Naive thymus-derived CD8-positive, alpha-beta T cell (primary cell): ENCODE results near the gene RDH5. TPM values are rescaled to one million over a fixed set of nuclear protein-coding genes. Genes with fewer than 3 reads are reported as not detected.

ENCODE experiments used
- ATAC-seq, 2 donors: fragments of 150-1000 bp; cut with Tn5 transposase in 1 of 2; sonication (Bioruptor Pico), chemical (Tn5 transposase) in 1 of 2; 1 replicate in 1 of 2; 2 replicates in 1 of 2; pipeline ENCODE4 v1.10.0; 2021; ENCODE audit warnings: mild to moderate bottlenecking in 2 of 2, moderate library complexity in 2 of 2
- POLR2A ChIA-PET: fragments of 350-600 bp; sonication (Branson Sonifier 250); formaldehyde crosslinking; loops from one replicate; lab custom pipeline; 2021; ENCODE audit warnings: antibody characterized with exemption; lab: Charles Lee
- DNase-seq, 10 donors: peaks; one replicate each; pipeline versions ENCODE4 v3.0.0 to v3.0.0-alpha.2; 2020 to 2022
- H3K27ac Mint-ChIP-seq, 10 donors: one replicate each; pipeline ENCODE4 v1.8.0; 2020 to 2022; ENCODE audit warnings: mild to moderate bottlenecking in 10 of 10, mixed read lengths in 10 of 10, moderate library complexity in 4 of 10, inconsistent platforms in 1 of 10
- H3K27me3 Mint-ChIP-seq, 5 donors: one replicate each; pipeline ENCODE4 v1.8.0; 2021 to 2022; ENCODE audit warnings: mixed read lengths in 5 of 5
- H3K36me3 Mint-ChIP-seq, 3 donors: one replicate each; pipeline ENCODE4 v1.8.0; 2020 to 2022; ENCODE audit warnings: mixed read lengths in 3 of 3, mild to moderate bottlenecking in 2 of 3, inconsistent platforms in 1 of 3
- H3K4me1 Mint-ChIP-seq, 4 donors: one replicate each; pipeline ENCODE4 v1.8.0; 2021 to 2022; ENCODE audit warnings: mixed read lengths in 4 of 4
- H3K4me3 Mint-ChIP-seq, 10 donors: one replicate each; pipeline ENCODE4 v1.8.0; 2020 to 2022; ENCODE audit warnings: mild to moderate bottlenecking in 10 of 10, mixed read lengths in 10 of 10, moderate library complexity in 6 of 10, inconsistent platforms in 1 of 10
- H3K9me3 Mint-ChIP-seq, 9 donors: one replicate each; pipeline ENCODE4 v1.8.0; 2020 to 2022; ENCODE audit warnings: mixed read lengths in 9 of 9, mild to moderate bottlenecking in 3 of 9, inconsistent platforms in 1 of 9, moderate library complexity in 1 of 9
- polyA plus RNA-seq, 3 donors: library from polyadenylated mRNA; unstranded; fragments of 300-500 nt; fragmentation: Illumina TruSeq; gene quantifications; one replicate each; pipeline ENCODE4 v1.2.3, GENCODE V29; 2021
- total RNA-seq, 8 experiments: library from RNA in 2 of 8; stranded (reverse) in 2 of 8; gene quantifications; one replicate each; pipeline ENCODE4 v1.2.3 and lab custom pipeline; 2021 to 2026

Gene RDH5
- total and polyA plus RNA-seq, 5 experiments from 2014 or later, result 1.0 to 30.4 (median 15.1) TPM; not detected in 1

- Mint-ChIP-seq H3K4me1 (peaks cover 0 to 2% (median under 1%) of the 10 kb centered on the region in 4 donors), H3K36me3 (no peaks in the 10 kb centered on the region), H3K9me3 (no peaks in the 10 kb centered on the region), H3K4me3 (no peak overlapping the region), H3K27ac (no peak overlapping the region), H3K27me3 (no peaks in the 10 kb centered on the region)
- DNase-seq, result peak in 1 of 10 donors; percentile 62
- ATAC-seq, result no peak
- POLR2A ChIA-PET, result no interaction called here
Measured at GRCh38 chr12:55698241-55698955, 21.8 kb upstream of the RDH5 start.

DNA sequence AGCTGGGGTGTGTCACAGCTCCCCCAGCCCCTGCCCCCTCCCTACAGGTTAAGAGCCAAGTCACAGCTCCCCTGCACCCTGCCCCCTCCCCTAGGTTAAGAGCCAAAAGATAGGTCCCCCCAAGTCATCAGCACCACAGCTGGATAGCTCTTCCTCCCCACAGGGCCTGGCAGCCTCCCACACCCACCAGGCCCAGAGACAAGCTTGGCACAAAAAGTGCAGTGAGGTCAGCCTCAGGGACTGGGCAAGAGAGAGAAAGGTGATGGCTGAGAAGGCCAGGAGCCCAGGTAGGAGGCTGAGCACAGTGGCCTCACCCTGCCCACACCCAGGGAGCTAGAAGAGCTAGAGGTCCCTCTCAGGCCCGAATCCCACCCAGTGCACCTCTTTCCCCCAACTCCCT, 21.2 kb upstream of the RDH5 start:
- no peaks in the 10 kb centered on the region for H3K27me3 Mint-ChIP-seq
- H3K27ac Mint-ChIP-seq, result no peak overlapping the region
- no peak for DNase-seq
- H3K4me3 Mint-ChIP-seq, result no peak overlapping the region
- H3K4me1 Mint-ChIP-seq, result peaks cover 0 to 2% (median under 1%) of the 10 kb centered on the region in 4 donors
- ATAC-seq, result no peak
- POLR2A ChIA-PET, result no interaction called here
- H3K9me3 Mint-ChIP-seq, result no peaks in the 10 kb centered on the region
- no peaks in the 10 kb centered on the region for H3K36me3 Mint-ChIP-seq

GRCh38 chr12:55699471-55700055, 20.6 kb upstream of the RDH5 start:
- Mint-ChIP-seq H3K27me3 (no peaks in the 10 kb centered on the region), H3K4me3 (no peak overlapping the region), H3K27ac (peak overlapping the region in 3 of 10 donors; percentile 15 to 61 (median 55)), H3K4me1 (peaks cover 0 to 2% (median under 1%) of the 10 kb centered on the region in 4 donors), H3K36me3 (no peaks in the 10 kb centered on the region), H3K9me3 (no peaks in the 10 kb centered on the region)
- ATAC-seq, result no peak
- peak in 1 of 10 donors; percentile 31 for DNase-seq
- POLR2A ChIA-PET, result no interaction called here

DNA sequence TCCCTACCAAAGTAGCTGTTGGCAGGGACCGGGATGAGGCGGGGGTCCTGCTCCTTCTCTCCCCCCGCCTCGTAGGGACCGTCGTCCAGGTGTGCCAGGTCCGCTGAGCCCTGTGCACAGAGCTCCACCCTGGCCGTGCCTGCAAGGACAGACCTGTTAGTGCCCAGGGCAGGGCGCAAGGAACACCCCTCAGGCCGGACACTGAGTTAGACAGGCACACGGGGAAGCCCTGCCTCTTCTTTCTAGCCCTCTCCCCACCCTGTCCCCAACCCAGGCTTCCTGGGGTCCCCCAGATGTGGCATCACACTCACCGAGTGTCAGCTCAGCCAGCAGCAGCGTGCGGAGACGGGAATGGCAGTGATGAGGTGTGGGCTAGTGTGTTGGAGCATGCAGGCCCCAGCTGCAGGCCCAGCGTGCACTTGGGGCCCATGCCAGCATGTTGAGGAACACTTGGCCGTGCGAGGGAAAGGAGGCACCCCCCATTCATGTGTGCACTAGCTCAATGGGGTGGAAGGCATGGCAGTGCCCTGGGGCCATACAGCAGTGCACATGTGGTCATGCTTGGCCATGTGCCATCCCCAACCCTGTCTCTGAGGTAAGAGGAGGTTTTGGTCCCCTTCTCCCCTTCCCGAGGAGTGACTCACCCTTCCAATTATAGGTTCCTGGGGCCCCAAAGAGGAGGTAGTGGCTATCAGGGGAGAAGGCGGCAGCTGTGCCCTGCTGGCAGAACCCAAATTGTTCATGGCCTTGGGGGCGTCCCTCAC, 19.8 kb upstream of the RDH5 start:
- Mint-ChIP-seq H3K27me3 (no peaks in the 10 kb centered on the region), H3K4me3 (no peak overlapping the region)

DNA sequence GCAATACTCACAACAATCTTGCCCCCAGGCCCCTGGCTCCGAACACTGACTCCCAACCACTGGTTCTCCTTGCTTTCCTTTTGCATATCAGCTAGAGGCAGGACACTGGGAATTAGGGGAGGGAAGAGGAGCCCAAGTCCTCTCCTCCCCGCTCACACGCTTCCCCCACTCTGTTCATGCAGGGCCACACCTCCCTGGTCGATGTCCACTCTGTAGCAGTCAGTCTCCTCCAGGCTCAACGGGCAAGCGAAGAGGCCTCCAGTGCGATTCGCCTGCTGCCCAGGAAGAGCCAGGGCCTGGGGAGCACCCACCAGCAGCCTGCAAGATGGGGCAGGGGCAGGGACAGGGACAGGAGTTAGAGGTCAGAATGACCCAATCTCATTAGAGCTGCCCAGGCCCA, 17.3 kb upstream of the RDH5 start:
- DNase-seq (peak in 1 of 10 donors; percentile 54), ATAC-seq (no peak)
- Mint-ChIP-seq H3K9me3 (no peaks in the 10 kb centered on the region), H3K4me3 (no peak overlapping the region), H3K4me1 (peaks cover 5 to 8% (median 7%) of the 10 kb centered on the region in 4 donors), H3K27ac (peak overlapping the region in 1 of 10 donors; percentile 37), H3K27me3 (peaks cover 0 to 12% (median 7%) of the 10 kb centered on the region in 5 donors), H3K36me3 (no peaks in the 10 kb centered on the region)
- POLR2A ChIA-PET, result no interaction called here

More for the DNA sequence above, 19.8 kb upstream of the RDH5 start:
- H3K27ac Mint-ChIP-seq, result no peak overlapping the region
- H3K4me1 Mint-ChIP-seq, result peaks cover 0 to 2% (median under 1%) of the 10 kb centered on the region in 4 donors
- POLR2A ChIA-PET, result no interaction called here
- no peak for ATAC-seq
- H3K36me3 Mint-ChIP-seq, result no peaks in the 10 kb centered on the region
- peak in 1 of 10 donors; percentile 55 for DNase-seq
- H3K9me3 Mint-ChIP-seq, result no peaks in the 10 kb centered on the region

- Mint-ChIP-seq H3K4me3 (no peak overlapping the region), H3K4me1 (peaks cover 9 to 13% (median 10%) of the 10 kb centered on the region in 4 donors), H3K27ac (peak overlapping the region in 1 of 10 donors; percentile 37), H3K9me3 (no peaks in the 10 kb centered on the region), H3K36me3 (no peaks in the 10 kb centered on the region), H3K27me3 (peaks cover 0 to 16% (median 10%) of the 10 kb centered on the region in 5 donors)
- DNase-seq (no peak), ATAC-seq (no peak)
- POLR2A ChIA-PET, result no interaction called here
Measured at GRCh38 chr12:55703288-55703687, 16.9 kb upstream of the RDH5 start.

GRCh38 chr12:55703901-55704761, 16.1 kb upstream of the RDH5 start:
- H3K4me3 Mint-ChIP-seq, result no peak overlapping the region
- H3K27ac Mint-ChIP-seq, result peak overlapping the region in 1 of 10 donors; percentile 70
- DNase-seq (peak in 1 of 10 donors; percentile 14), ATAC-seq (no peak)
- POLR2A ChIA-PET, result no interaction called here
- no peaks in the 10 kb centered on the region for H3K9me3 Mint-ChIP-seq
- peaks cover 17 to 21% (median 17%) of the 10 kb centered on the region in 4 donors for H3K4me1 Mint-ChIP-seq
- H3K27me3 Mint-ChIP-seq, result peaks cover 3 to 25% (median 15%) of the 10 kb centered on the region in 5 donors
- no peaks in the 10 kb centered on the region for H3K36me3 Mint-ChIP-seq

GRCh38 chr12:55704824-55705718, 15.1 kb upstream of the RDH5 start:
- ATAC-seq (no peak), DNase-seq (peak in 1 of 10 donors; percentile 19)
- Mint-ChIP-seq H3K27ac (peak overlapping the region in 1 of 10 donors; percentile 16), H3K9me3 (no peaks in the 10 kb centered on the region), H3K4me1 (peaks cover 17 to 23% (median 19%) of the 10 kb centered on the region in 4 donors), H3K4me3 (no peak overlapping the region), H3K36me3 (no peaks in the 10 kb centered on the region), H3K27me3 (peaks cover 5 to 32% (median 21%) of the 10 kb centered on the region in 5 donors)
- POLR2A ChIA-PET, result interaction anchor here (0.6 to 2.0 kb wide), 3 partner anchors 11 to 38 kb away, joined by 3 to 5 read pairs (median 3); partner anchors contain the start of genes BLOC1S1 and GDF11

DNA sequence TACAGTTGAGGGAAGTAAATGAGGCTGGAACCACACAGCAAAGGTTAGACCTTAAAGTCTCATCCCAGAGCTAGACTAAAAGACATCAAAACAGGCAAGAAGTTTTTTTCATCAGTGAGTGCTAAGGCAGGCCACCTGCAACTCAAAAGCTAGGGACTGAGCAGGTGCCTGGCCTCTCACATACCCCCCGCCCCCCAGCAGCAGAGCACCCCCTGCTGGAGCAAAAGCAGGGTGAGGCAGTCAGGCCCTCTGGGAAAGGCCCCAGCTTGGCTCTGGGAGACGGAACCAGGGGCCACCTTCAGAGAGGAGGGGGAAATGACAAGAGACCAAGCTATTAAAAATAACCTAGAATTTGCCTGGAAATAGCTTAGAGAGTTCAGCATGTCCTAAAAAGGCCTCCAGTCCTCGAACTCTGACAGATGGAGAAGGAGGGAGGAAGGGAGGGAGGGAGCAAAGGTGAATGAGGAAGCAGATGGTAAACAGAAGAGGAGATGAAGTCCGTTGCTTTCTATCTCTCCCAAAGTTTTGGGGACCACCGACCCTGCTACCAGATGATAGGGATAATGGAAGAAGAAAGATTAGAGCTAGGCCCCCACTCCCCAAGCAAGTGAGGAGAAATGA, 14.3 kb upstream of the RDH5 start:
- Mint-ChIP-seq H3K4me1 (peaks cover 17 to 23% (median 19%) of the 10 kb centered on the region in 4 donors), H3K27ac (peak overlapping the region in 1 of 10 donors; percentile 22), H3K4me3 (peak overlapping the region in 5 of 10 donors; percentile 6 to 45 (median 34)), H3K27me3 (peaks cover 5 to 32% (median 21%) of the 10 kb centered on the region in 5 donors), H3K9me3 (no peaks in the 10 kb centered on the region), H3K36me3 (no peaks in the 10 kb centered on the region)
- DNase-seq, result no peak
- POLR2A ChIA-PET, result interaction anchor here (0.6 to 2.0 kb wide), 4 partner anchors 10 to 222 kb away, joined by 3 to 7 read pairs (median 4); partner anchors contain the start of genes BLOC1S1 and GDF11
- ATAC-seq, result peak in 1 of 2 donors; percentile 46

GRCh38 chr12:55706568-55707218, 13.5 kb upstream of the RDH5 start:
- peak overlapping the region; percentile 68 to 92 (median 80) for H3K4me3 Mint-ChIP-seq
- DNase-seq (peak in 1 of 10 donors; percentile 21), ATAC-seq (no peak)
- POLR2A ChIA-PET, result interaction anchor here (0.6 to 2.0 kb wide), 3 partner anchors 9 to 222 kb away, joined by 3 to 7 read pairs (median 5); partner anchors contain the start of gene BLOC1S1
- peaks cover 5 to 32% (median 21%) of the 10 kb centered on the region in 5 donors for H3K27me3 Mint-ChIP-seq
- H3K36me3 Mint-ChIP-seq, result no peaks in the 10 kb centered on the region
- no peaks in the 10 kb centered on the region for H3K9me3 Mint-ChIP-seq
- H3K27ac Mint-ChIP-seq, result peak overlapping the region in 2 of 10 donors; percentile 33 to 38
- peaks cover 17 to 23% (median 19%) of the 10 kb centered on the region in 4 donors for H3K4me1 Mint-ChIP-seq
